HepG2 (cell line): ENCODE results near the gene IL22RA1. TPM values are rescaled to one million over a fixed set of nuclear protein-coding genes. Genes with fewer than 3 reads are reported as not detected.

Source experiments
- ATAC-seq: fragments of 200-7000 bp; cut with Tn5 transposase; 3 replicates; pipeline ENCODE4 v1.9.1; 2020; ENCODE audit warnings: mild to moderate bottlenecking, moderate library complexity
- BruUV-seq: library from RNA; stranded (reverse); fragments of 400-500 nt; replicated peaks from 2 replicates; lab custom pipeline; 2021; lab: Mats Ljungman, UMichigan
- CTCF ChIA-PET: fragments of 300-600 bp; formaldehyde crosslinking; extraction: SDS; loops from one replicate; lab custom pipeline; 2021; ENCODE audit warnings: low total read pairs, inconsistent platforms, low intra/inter-chr PET ratio; lab: Yijun Ruan, JAX
- POLR2A ChIA-PET: fragments of 350-600 bp; sonication (Branson Sonifier 250); formaldehyde crosslinking; loops from one replicate; lab custom pipeline; 2020; ENCODE audit warnings: antibody characterized with exemption, inconsistent platforms; lab: Yijun Ruan, JAX
- DNase-seq: peaks from one replicate; pipeline ENCODE4 v3.0.0-alpha.2; 2015; ENCODE audit warnings: low spot score
- FAIRE-seq: peaks from 3 replicates; lab custom pipeline; 2011; peaks lifted over from hg19 to GRCh38; lab: Jason Lieb, UNC
- H2AFZ ChIP-seq: one replicate; pipeline ENCODE4 v1.6.1; 2011; ENCODE audit warnings: low read length, inconsistent platforms
- H3K27ac ChIP-seq: fragments of 300-600 bp; 3 replicates; pipeline ENCODE4 v1.8.0; 2011; ENCODE audit warnings: mixed run types, mild to moderate bottlenecking, mixed read lengths, low read length, inconsistent platforms; ENCODE audit not compliant: insufficient read depth; ENCODE audit errors: extremely low read length
- H3K27me3 ChIP-seq, 2 experiments: fragments of 200-600 bp in 1 of 2; 2 replicates in 1 of 2; 3 replicates in 1 of 2; pipeline versions ENCODE4 v1.6.0 to v1.8.0; 2011; ENCODE audit warnings: low read length in 2 of 2, mild to moderate bottlenecking in 2 of 2, moderate library complexity in 2 of 2, inconsistent platforms in 1 of 2; ENCODE audit not compliant: insufficient read depth in 2 of 2, control insufficient read depth in 1 of 2
- H3K36me3 ChIP-seq, 2 experiments: fragments of 200-600 bp in 1 of 2; replicated peaks in 1 of 2; 2 replicates in 1 of 2; 3 replicates in 1 of 2; pipeline versions ENCODE4 v1.5.1 to v1.8.0; 2011; ENCODE audit warnings: low read length in 2 of 2, inconsistent platforms in 1 of 2; ENCODE audit not compliant: insufficient read depth in 2 of 2, control insufficient read depth in 1 of 2
- H3K4me1 ChIP-seq: 2 replicates; pipeline ENCODE4 v1.5.1; 2012; ENCODE audit warnings: low read length, inconsistent platforms; ENCODE audit not compliant: insufficient read depth
- H3K4me2 ChIP-seq: 2 replicates; pipeline ENCODE4 v1.6.0; 2011; ENCODE audit warnings: low read depth, low read length, inconsistent platforms
- H3K4me3 ChIP-seq, 3 experiments: fragments of 200-600 bp in 1 of 3; sonication (generic), shearing (Covaris generic) in 1 of 3; replicated peaks in 1 of 3; 2 replicates each; pipeline ENCODE4 v1.5.1; 2011 to 2016; ENCODE audit warnings: low read length in 3 of 3, inconsistent platforms in 2 of 3, low read depth in 2 of 3, mild to moderate bottlenecking in 2 of 3, control low read depth in 1 of 3, mixed read lengths in 1 of 3; ENCODE audit not compliant: insufficient read depth in 1 of 3
- H3K79me2 ChIP-seq: one replicate; pipeline ENCODE4 v1.6.1; 2011; ENCODE audit warnings: low read length, inconsistent platforms; ENCODE audit not compliant: insufficient read depth
- H3K9ac ChIP-seq: 2 replicates; pipeline ENCODE4 v1.6.0; 2011; ENCODE audit warnings: mild to moderate bottlenecking, low read depth, low read length, inconsistent platforms; ENCODE audit not compliant: insufficient read depth
- H3K9me3 ChIP-seq: 2 replicates; pipeline ENCODE4 v1.5.1; 2012; ENCODE audit warnings: mild to moderate bottlenecking, low read length
- H4K20me1 ChIP-seq: 2 replicates; pipeline ENCODE4 v1.6.0; 2011; ENCODE audit warnings: inconsistent platforms, mild to moderate bottlenecking, low read length, moderate library complexity; ENCODE audit not compliant: insufficient read depth
- CCDC6 ChIP-seq: sonication (generic); formaldehyde crosslinking; IDR thresholded peaks from 2 replicates; pipeline ENCODE4 v1.8.1; 2022; ENCODE audit warnings: mild to moderate bottlenecking, missing genetic modification reagents, moderate library complexity
- FOXP1 ChIP-seq, 2 experiments: fragments of 450-650 bp in 1 of 2; IDR thresholded peaks; 2 replicates each; pipeline ENCODE4 v1.6.1; 2017 to 2018; ENCODE audit warnings: antibody characterized with exemption in 1 of 2
- TBX3 ChIP-seq: fragments of 450-650 bp; IDR thresholded peaks from 2 replicates; pipeline ENCODE4 v1.6.1; 2017; ENCODE audit warnings: antibody characterized with exemption, mild to moderate bottlenecking, inconsistent platforms, borderline replicate concordance
- ZFP36 ChIP-seq: fragments of 150-350 bp; IDR thresholded peaks from 2 replicates; pipeline ENCODE4 v1.6.1; 2018; ENCODE audit warnings: borderline replicate concordance, low read length, low read depth; ENCODE audit not compliant: partially characterized antibody
- ZNF264 ChIP-seq: sonication (generic); formaldehyde crosslinking; IDR thresholded peaks from 2 replicates; pipeline ENCODE4 v1.4.0; 2020; ENCODE audit warnings: missing genetic modification reagents
- ZNF44 ChIP-seq: sonication (generic); formaldehyde crosslinking; IDR thresholded peaks from 2 replicates; pipeline ENCODE4 v1.5.1; 2020; ENCODE audit warnings: mild to moderate bottlenecking, missing genetic modification reagents
- ZNF687 ChIP-seq: sonication (generic); formaldehyde crosslinking; IDR thresholded peaks from 2 replicates; pipeline ENCODE4 v1.5.1; 2020; ENCODE audit warnings: mild to moderate bottlenecking, missing genetic modification reagents, moderate library complexity
- WGBS: methylation state at CpG from one replicate; pipeline ENCODE4 v1.1.6; 2017; ENCODE audit warnings: low lambda C conversion rate; 5-methylcytosine and 5-hydroxymethylcytosine counted together
- in situ Hi-C: cut with HindIII; loops from 2 replicates; pipeline ENCODE4 v1.10.0; 2017; ENCODE audit warnings: low pct_unique_long_range_greater_than_20kb; ENCODE audit not compliant: extremely low pct_ligation_motif_present
- intact Hi-C: fragments of 100-400 bp; cut with micrococcal nuclease; formaldehyde crosslinking; loops from one replicate; pipeline ENCODE4 v1.10.0; 2022; ENCODE audit not compliant: unreplicated experiment
- polyA plus RNA-seq, 8 experiments: library from polyadenylated mRNA; depleted of rRNA in 3 of 8; stranded (reverse) in 7 of 8; unstranded in 1 of 8; fragments of >200 nt; fragmentation: Illumina TruSeq in 4 of 8; extraction: Trizol in 4 of 8; gene quantifications; 2 replicates each; pipeline versions ENCODE4 v1.2.1 to v1.2.3, GENCODE V29; 2011 to 2016; ENCODE audit warnings: low read depth in 4 of 8, missing spikeins in 1 of 8, mixed read lengths in 1 of 8; ENCODE audit not compliant: insufficient read depth in 1 of 8
- total RNA-seq, 5 experiments: library from RNA; depleted of rRNA; stranded (reverse); fragments of >200 nt; fragmentation: Illumina TruSeq; extraction: Trizol; gene quantifications; 2 replicates each; pipeline ENCODE4 v1.2.3, GENCODE V29; 2016; ENCODE audit warnings: low read depth in 1 of 5

The IL22RA1 gene
- total and polyA plus RNA-seq, 2 of the 13 experiments (the other 11 are each of a cell fraction or from before 2014, with no cell fraction given) = 4.4 to 10.2 TPM

- TF ChIP-seq ZNF264 (CRISPR knock-in tag) (no peak), FOXP1 (IDR thresholded peaks at IDR 0.05) (peak; percentile 99), FOXP1 (CRISPR knock-in tag; IDR thresholded peaks at IDR 0.05) (peak; percentile 42; the same call in 1 of the 2 replicates), ZNF44 (CRISPR knock-in tag) (no peak), TBX3 (peak; percentile 80; the same call in 1 of the 2 replicates), ZFP36 (no peak), CCDC6 (CRISPR knock-in tag) (0 out of 2 replicates have a peak, but pooled peaks have one; percentile 22), ZNF687 (CRISPR knock-in tag) (peak; percentile 36; the same call in 1 of the 2 replicates)
- Histone ChIP-seq H4K20me1 (no peaks in the 10 kb centered on the region), H3K4me1 (peaks cover 76% of the 10 kb centered on the region), H3K9ac (peak overlapping the region; percentile 75), H3K4me3 (peak overlapping the region; percentile 68 to 82 (median 78)), H3K36me3 (no peaks in the 10 kb centered on the region), H3K9me3 (no peaks in the 10 kb centered on the region), H2AFZ (no peak overlapping the region), H3K27ac (peak overlapping the region; percentile 78), H3K79me2 (peaks cover 12% of the 10 kb centered on the region), H3K27me3 (no peaks in the 10 kb centered on the region), H3K4me2 (peak overlapping the region; percentile 94)
- ATAC-seq (peak; percentile 5; the same call in 1 of the 3 replicates), DNase-seq (no peak), FAIRE-seq (no peak)
- WGBS = 26% methylated on average over 13 of the region's 13 CpGs
- POLR2A ChIA-PET = interaction anchor here (0.8 to 1.3 kb wide), 4 partner anchors 28 to 317 kb away, joined by 3 to 5 read pairs (median 3); partner anchors contain the start of gene RCAN3
- CTCF ChIA-PET = no interaction called here
- BruUV-seq = TSS peak; percentile 87
- in situ Hi-C loops (no loop called here), intact Hi-C loops (loop anchor here (5.0 kb wide), 2 partner anchors 34 to 74 kb away; partner anchors contain the start of gene MYOM3)
Observed at GRCh38 chr1:24186031-24186710, 43.2 kb upstream of the IL22RA1 start.
